Fibroblast of skin of left quadriceps (primary cell): ENCODE measurements around the gene FBXW5.

ENCODE experiments used
- DNase-seq, 2 experiments: peaks; one replicate each; pipeline ENCODE4 v3.0.0-alpha.2; 2013; ENCODE audit warnings: low read depth in 2 of 2

The FBXW5 gene

DNA sequence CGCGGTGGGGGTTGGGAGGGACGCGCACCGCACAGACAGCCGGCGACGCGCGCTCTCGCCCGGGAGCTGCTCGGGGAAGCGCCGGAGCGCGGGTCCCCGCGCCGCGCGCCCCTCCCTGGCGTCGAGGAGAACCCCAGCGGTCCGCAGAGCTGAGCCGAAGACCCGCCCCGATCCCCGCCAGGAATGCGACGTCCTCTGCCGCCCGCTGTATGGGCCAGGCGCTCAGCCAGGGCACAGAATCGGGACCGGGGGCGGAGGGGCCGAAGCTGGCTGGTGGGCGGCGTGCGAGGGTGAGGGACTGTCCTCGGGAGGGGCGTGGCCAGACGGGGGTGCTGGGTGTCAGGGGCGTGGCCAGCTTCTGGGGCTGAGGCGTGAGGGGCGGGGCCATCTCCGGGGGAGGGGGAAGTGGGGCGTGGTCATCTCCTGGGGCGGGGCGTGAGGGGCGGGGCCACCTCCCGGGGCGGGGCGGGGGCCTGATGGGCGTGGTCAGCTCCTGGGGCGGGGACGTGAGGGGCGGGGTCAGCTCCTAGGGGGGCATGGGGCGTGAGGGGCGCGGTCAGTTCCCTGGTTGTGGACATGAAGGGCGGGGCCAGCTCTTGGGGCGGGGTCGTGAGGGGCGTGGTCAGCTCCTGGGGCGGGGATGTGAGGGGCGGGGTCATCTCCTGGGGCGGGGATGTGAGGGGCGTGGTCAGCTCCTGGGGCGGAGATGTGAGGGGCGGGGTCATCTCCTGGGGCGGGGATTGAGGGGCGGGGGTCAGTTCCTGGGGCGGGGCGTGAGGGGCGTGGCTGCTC lies 33.7 kb upstream of the FBXW5 start:
- DNase-seq, result no peak

DNA sequence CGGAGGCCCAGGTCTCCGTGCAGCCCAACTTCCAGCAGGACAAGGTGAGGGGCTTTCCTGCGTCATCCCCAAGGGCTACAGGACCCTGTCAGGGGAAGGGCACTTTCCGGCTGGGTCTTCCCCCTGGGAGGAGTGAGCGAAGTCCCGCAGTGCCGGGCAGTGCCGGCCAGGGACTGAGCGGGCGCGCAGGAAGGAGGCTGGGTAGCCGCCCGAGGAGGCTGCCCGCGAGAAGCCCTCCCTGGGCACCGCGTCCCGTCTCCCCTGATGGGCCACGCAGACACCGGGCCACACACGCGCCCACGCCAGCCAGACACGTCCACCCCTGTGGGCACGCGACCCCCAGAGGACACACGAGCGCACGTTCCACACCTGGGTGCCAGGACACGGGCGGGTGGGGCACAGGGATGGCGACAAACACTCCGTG lies 33.1 kb upstream of the FBXW5 start:
- no peak for DNase-seq

DNA sequence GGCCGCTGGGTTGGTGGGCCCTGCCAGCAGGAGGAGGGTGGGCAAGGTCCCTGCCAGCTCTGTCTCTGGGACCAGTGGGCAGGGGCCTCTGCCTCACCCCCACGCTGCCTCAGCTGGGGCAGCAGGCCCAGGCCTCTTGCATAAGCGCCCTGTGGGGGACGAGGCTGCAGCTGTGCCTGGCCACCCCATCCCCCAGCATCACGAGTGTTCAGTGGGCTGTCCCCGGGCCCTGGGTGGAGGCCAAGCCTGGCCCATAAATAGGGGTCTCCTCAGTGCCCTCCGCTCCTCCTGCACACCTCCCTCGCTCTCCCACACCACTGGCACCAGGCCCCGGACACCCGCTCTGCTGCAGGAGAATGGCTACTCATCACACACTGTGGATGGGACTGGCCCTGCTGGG lies 32.7 kb upstream of the FBXW5 start, which contains the start of gene PTGDS:
Gene PTGDS, plus strand, starts transcription at position 282 of the 400 bp plus-strand sequence. Its CDS starts 75 bp downstream, at position 357.
- DNase-seq, result no peak

DNA sequence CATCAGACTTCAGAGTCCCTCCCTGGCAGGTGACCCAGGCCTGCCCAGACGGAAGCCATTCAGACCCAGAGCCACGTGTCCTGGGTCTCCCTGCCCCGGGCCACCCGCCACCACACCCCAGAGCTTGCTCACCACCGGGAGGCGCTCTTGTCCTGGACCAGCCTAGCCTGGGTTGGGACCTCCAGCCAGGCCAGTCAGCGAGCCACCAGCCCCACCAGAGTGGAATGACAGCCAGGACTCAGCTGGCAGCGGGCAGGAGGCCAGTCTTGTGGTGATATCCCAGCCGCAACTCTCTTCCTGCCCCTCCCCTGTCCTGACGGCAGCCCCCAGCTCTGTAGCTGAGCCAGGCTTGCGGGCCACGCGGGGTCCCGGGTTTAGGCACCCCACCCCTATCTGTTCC lies 31.1 kb upstream of the FBXW5 start:
- DNase-seq, result no peak

DNA sequence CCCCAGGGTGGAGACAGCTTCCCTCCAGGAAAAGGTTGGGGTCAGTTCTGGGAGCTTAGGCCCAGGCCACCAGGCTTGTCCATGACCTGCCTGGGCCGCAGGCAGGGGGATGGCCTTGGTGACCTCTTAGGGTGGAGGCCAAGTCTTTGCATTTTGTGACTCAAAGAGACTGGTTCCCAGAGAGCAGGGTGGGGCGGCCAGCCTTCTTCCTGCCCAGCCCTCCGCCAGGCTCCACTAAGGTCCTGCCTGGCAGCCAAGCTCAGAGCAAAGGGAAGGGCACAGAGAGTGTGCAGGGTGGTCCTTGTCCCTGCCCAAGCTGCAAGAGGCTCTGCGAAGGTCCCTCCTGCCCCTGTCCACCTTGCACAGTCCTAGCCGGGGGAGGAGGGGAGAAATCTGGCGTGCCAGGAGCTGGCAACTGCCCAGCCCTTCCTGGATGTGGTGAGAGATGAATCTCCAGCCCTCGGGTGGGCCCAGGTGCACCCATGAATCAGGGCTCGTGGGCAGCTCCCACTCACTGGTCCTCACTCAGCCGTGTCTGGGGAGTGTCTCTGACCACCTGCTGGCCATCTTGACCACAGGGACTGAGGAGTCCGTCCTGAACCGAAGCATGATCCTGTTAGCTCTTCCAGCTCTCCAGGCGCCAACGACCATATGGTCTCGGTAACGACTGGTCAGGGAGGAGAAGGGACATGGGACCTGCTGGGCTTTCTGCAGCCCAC lies 30.4 kb upstream of the FBXW5 start:
- no peak for DNase-seq

DNA sequence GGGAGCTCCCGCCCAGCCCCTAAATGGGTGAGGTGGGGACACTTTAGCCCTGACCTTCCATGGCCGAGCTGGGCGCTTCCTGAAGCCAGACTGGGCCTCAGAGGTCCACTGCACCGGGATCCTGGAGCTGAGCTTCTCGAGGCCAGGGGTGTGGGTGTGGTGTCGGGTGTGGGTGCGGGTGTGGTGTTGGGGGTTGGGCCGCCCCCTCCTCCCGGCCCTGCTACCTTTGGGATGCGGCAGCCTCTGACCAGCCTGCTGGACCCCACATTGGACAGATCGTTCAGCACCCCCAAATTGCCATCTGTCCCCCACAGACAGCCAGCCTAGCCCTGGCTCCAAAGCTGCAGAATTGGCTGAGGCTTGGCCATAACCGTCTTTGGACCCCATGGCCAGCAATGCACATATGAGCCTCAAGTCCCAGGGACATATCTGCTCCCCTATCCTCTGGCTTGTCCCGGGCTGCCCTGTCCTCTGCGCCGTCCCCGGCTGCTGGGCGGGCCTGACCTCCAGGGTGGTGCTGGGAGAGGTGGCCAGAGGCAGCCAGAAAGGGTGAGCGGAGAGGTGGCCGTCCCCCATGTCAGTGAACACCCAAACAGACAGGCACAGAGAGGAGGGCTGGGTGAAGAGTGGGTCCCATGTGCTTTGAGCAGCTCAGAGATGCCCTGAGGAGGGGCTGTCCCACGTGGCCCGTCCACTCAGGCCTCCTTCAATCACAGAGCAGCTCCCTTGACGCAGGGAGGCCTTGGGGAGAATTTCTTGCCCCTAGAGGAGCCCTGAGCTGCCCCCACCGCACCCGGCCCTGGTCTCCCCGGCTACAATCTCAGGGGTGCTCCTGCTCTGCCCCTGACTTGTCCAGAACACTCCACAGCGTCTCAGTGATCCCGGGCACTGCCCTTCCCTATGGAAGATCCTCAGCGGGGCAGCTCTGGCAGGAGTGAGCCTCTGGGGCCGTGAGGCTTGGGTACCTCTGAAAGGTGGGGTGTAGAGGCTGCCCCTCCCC lies 29.4 kb upstream of the FBXW5 start:
- DNase-seq, result no peak

DNA sequence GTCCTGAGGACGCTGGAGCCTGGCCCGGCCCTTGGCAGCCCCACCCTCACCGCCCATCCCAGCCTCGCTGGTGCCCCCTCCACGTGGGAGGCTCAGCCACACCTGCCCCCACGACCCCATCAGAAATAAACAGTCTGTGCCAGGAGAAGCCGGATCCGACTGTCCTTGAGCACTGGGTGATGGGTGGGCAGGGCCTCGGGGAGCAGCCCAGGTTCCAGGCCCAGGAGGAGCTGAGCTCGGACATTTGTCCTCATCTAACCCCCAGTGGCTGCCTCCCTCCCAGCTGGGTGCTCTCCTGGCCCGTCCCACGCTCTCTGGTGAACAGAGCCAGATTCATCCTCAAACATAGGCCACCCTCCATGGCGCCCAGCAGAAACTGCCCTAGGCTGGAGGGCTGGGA lies 28.2 kb upstream of the FBXW5 start:
- DNase-seq, result no peak

DNA sequence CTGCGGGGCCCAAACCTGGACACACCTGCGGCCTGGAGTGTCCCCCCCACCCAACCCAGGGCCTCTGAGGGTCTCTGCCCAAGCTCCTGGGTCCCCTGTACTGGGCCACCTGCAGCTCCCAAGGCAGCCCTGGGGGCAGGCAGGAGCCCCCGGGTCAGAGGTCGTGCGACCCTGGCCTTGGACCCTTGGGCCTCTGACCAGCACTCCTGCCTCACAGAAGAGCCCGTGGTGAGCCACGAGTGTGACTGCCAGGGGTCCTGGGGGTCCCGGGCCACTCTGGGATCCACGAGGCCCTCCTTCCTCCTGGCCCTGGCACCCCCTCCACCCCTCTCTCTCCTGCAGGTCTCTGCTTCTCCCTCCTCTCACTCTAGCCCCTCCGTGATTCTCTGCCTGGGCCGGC lies 27.8 kb upstream of the FBXW5 start:
- no peak for DNase-seq

DNA sequence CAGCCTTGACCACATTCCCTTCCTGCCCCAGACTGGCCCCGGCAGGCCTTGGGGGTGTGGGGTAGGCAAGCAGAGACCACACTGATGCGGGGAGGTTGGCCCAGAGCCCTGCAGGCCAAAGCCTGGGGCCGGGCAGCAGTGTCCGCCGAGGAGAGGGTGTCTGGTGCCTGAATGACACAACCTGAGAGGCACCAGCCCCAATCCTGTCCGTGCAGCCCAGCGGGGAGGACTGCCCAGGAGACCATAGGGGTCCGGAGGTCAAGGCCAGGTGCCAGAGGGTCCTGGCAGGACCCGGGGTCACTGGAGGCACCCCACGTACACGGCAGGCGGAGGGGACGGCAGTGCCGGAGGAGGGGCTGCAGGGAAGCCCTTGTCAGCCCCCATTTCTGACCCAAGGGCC lies 27.2 kb upstream of the FBXW5 start:
- DNase-seq, result no peak

DNA sequence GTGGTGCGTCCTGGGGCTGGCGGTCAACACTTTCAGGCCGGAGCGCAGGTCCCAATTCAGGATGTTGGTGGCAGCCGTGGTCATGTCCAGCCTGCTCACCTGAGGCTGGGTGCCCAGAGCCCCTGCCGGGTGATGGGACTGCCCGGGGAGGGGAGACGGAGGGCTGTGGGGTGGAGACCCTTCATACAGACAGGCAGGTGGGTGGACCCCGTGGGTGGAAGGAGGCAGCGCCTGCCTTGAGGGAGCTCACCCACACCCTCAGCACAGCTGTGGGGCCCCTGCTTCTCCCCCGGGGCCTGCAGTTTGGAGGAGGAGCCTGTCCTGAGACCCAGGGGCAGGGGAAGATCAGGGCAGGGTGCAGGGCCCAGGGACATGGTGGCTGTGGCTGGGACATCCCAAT lies 25.8 kb upstream of the FBXW5 start:
- DNase-seq, result no peak

DNA sequence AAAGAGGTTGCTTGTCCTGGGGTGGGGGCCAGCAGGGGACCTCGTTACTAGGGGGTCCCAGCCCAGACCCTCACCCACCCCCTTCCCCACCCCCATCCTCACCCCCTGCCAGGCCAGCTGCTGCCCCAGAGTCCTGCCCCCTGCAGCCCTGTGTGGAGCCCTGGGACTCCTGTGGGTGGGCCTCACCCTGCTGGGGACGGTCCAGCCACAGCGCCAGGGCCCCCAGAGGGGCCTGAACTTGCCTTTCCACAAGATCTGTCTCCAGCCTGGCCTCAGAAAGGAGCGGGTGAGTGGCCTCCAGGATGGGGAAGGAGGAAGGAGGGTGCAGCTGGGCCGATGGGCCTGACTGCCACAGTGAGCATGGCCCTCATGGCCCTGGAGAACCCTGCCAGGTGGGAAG lies 25.2 kb upstream of the FBXW5 start:
- no peak for DNase-seq

DNA sequence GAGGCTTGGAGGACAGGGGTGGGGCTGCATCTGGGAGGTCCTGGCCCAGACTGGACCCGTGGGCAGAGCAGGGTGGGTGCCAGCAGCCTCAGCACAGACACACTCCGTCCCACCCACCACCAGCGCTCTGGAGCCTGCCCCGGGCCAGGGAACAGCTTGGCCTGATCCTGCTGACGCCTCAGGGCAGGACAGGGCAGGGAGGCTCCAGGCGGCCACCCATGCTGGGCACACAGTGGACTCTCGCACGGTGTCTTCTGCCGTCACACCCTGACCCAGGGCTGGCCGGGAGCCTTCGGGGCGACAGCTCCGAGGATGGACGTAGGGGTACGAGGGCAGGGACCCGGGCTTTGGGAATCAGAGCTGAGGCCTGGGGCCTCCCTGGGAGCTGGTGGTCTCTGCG lies 24.6 kb upstream of the FBXW5 start:
- no peak for DNase-seq

DNA sequence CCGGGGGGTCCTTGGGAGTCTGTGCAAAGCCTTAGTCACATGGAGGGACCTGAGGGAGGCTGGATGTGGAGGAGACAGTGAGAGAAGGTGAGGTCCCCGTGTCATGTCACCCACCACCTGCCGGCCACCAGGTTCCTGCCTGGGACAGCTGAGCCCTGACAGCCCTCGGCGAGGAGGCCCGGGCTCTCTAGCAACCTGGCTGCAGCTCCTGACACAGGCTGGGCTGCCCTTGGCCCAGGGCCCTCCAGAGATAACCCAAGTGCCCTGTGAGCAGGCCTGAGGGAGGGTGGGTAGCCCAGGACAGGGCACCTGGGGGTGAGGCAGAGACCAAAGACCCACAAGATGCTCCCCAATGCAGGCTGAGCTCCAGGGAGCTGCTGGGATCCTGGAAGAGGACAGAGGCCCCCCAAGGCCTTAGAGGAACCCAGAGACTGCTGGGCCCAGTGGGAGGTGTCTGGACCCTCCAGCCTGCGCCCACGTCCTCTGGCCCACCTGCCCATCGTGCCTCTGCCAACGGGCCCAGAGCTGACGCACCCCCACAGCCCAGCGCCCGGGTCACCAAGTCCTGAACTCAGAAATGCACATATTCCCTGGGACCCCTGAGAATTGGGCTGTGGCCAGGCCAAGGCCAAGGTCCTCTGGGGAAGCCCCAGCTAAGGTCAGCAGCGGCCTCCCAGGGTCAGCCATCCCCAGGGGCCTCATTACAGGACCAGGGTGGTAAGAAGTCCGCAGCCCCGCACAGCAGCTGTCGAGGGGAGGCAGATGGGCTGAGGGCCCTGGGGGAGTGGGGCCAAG lies 24.0 kb upstream of the FBXW5 start:
- DNase-seq, result no peak

DNA sequence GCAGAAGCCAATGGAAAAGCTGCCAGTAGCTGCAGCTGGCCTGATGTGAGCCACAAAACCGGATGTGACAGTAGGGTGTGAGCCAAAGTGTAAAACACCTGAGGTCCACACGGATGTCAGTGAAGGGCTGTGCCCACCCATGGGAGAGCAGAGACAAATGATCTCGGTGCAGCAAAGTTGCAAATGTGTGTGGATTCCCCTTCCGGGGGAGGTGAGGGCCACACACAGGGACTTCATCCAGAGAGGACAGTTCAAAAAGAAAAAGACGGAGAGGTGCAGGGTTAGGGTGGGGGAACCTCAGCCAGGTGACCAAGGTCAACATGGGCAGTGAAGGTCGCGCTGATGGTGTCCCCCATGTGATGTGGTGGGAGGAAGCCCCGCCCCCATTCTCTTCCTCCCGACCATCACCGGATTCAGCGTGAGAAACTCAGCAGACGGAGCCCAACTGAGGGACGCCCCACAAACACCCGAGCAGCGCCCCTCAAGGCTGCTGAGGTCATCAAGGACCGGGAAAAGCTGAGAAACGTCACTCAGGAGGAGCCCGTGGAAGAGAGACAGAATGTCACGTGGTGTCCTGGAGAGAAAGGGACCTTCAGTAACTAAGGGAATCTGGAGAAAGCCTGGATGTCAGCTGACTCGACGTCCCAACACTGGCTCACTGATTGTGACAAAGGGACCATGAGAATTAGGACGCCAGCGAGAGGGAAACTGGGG lies 21.4 kb upstream of the FBXW5 start:
- DNase-seq, result no peak

DNA sequence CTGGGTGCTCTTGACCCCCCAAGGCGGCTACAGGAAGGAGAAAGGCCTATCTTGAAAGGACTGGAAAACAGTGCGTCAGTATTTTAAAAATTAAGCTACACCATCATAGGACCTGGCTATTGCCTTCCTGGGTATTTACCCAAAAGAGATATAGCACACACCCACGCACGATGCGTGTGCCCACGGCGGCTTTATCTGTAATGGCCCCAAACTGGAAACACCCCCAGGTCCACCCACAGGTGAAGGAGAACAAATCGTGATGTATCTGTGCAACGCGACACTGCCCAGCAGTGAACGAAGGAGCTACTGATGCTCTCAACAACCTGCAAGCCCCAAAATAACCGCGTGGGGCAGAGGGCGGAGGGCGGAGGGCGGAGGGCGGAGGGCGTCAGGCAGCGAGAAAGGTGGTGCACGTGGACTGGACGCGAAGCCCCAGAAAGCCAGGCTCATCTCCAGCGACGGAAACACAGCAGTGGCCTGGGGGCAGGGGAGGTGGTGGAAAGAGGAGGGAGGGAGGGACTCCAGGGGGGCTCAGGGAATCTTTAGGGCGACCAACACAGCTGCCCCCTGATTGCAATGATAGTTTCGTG lies 20.4 kb upstream of the FBXW5 start:
- no peak for DNase-seq

DNA sequence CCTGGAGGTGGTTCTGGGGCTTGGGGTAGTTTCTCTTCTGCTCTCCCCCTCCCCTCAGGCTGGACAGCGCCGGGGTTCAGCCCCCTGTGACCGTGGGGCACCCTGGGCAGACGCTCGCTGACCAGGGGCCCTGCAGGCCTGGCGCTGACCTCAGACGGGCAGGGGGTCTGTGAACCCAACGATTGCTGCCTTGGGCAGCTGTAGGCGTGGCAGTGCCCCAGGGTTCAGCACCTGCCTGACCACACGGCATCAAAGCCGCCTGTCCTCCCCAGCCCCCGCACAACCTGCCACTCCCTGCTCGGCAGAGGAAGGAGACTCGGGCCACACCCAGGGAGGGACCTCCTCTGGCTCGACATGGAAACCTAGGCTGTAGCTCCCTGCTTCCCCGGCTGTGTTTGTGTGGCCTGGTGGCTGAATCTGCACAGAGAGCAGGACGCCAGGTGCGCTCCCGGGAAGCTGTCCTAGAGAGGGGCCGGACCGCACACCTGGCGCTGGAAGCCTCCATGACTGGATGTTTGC lies 19.7 kb upstream of the FBXW5 start:
- no peak for DNase-seq

DNA sequence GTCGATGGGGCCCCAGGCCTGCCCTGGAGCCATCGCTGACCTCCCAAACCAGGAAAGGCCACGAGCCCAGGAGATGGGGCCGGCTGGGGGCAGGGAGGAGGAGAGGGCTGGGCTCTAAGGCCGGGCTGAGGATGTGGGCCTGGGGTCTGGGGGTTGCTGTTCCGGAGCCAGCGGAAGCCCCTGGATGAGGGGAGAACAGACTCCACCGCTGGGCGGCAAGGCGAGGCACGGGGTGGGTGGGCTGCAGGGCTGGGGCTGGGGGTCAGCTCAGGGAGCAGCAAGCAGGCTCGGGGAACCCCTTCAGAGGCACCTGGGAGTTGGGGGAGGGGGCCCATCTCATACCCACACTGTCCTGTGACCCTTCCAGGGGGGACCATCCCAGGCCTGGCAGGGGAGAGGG lies 19.2 kb upstream of the FBXW5 start:
- DNase-seq, result no peak

DNA sequence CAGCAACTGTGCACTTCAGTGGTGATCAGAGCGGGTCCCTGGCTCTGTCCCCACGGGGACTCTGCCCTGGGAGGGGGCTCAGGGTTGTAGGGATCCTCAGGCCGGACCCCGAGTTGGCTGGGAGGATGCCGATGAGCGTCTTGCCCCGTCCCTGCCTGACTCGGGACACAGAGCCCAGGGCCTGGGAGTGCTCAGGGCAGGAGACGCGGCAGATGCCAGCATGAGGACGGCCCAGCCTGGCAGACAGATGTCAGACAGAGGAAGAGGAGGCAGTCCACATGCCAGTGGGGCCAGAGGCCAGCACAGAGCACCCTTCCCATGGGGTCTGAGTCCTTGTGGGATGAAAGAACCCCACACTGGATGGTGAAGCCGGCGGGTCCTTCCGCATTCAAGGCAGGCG lies 18.8 kb upstream of the FBXW5 start:
- no peak for DNase-seq

DNA sequence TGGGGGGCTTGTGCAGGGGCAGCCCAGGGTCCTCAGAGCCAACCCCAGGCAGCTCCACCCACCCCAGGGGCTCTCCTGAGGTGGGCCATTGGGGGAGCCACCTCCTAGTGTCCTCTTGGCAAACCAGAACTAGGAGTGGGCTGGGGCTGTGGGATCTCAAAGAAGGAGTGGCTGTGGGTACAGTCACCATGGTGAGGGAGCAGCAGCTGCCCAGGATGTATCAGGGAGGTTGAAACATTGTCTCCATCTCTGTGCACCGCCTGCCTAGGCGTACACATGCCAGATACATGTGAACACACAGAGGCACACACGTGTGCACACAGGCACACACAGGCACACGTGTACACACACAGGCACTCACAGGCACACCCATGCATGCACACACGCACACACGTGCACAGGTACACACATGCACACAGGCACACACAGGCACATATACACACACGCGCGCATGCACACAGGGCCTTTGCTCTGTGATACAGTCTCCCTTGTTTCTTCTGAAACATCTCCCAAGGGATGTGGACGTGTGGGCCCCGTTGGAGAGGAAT lies 18.2 kb upstream of the FBXW5 start:
- DNase-seq, result no peak

DNA sequence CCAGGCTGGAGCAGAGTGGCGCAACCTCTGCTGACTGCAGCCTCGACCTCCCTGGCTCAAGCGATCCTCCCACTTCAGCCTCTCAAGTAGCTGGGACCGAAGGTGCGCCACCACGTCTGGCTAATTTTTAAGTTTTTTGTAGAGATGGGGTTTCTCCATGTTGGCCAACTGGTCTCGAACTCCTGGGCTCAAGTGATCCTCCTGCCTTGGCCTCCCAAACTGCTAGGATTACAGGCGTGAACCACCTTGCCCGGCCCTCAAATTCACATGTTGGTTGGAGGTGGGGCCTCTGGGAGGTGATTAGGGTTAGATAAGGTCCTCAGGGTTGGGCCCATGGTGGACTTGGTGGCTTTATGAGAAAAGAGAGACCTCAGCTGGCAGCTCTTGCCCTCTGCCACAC lies 17.6 kb upstream of the FBXW5 start:
- no peak for DNase-seq
